Naive B cell (primary cell): Measurements from ENCODE around the gene TMC3. TPM values are rescaled to one million over a fixed set of nuclear protein-coding genes. Genes with fewer than 3 reads are reported as not detected.
A peak's percentile ranks its signal among the peaks of the same experiment; 100 is the strongest.
"Not testable (repeated sequence)": the region's sequence is repeated elsewhere in the genome, so short reads cannot be mapped to it uniquely, and the experiment has no call there.

Experiments
- ATAC-seq, 2 donors: fragments of 150-1000 bp; cut with Tn5 transposase; 2 replicates each; pipeline ENCODE4 v1.10.0; 2021; ENCODE audit warnings: low read depth in 2 of 2, mild to moderate bottlenecking in 2 of 2, moderate library complexity in 2 of 2
- DNase-seq: peaks from one replicate; pipeline ENCODE4 v3.0.0; 2022
- H3K27ac Mint-ChIP-seq, 6 donors: one replicate each; pipeline ENCODE4 v1.8.0; 2020 to 2022; ENCODE audit warnings: mild to moderate bottlenecking in 6 of 6, mixed read lengths in 6 of 6, moderate library complexity in 5 of 6, inconsistent platforms in 2 of 6
- H3K27me3 Mint-ChIP-seq, 3 donors: one replicate each; pipeline ENCODE4 v1.8.0; 2021 to 2022; ENCODE audit warnings: mixed read lengths in 3 of 3, mild to moderate bottlenecking in 1 of 3
- H3K36me3 Mint-ChIP-seq, 2 donors: one replicate each; pipeline ENCODE4 v1.8.0; 2020 to 2022; ENCODE audit warnings: mixed read lengths in 2 of 2, inconsistent platforms in 1 of 2, mild to moderate bottlenecking in 1 of 2
- H3K4me1 Mint-ChIP-seq, 3 donors: one replicate each; pipeline ENCODE4 v1.8.0; 2020 to 2022; ENCODE audit warnings: mixed read lengths in 3 of 3, inconsistent platforms in 1 of 3, mild to moderate bottlenecking in 1 of 3, moderate library complexity in 1 of 3
- H3K4me3 Mint-ChIP-seq, 8 donors: one replicate each; pipeline ENCODE4 v1.8.0; 2020 to 2022; ENCODE audit warnings: mild to moderate bottlenecking in 8 of 8, mixed read lengths in 8 of 8, moderate library complexity in 8 of 8, inconsistent platforms in 2 of 8
- H3K9me3 Mint-ChIP-seq, 7 donors: one replicate each; pipeline ENCODE4 v1.8.0; 2020 to 2022; ENCODE audit warnings: mixed read lengths in 7 of 7, mild to moderate bottlenecking in 5 of 7, inconsistent platforms in 2 of 7, moderate library complexity in 1 of 7
- polyA plus RNA-seq, 6 donors: library from polyadenylated mRNA; unstranded; fragments of 300-500 nt; fragmentation: Illumina TruSeq; gene quantifications; one replicate each; pipeline ENCODE4 v1.2.3, GENCODE V29; 2021; ENCODE audit warnings: low read depth in 6 of 6

Gene TMC3
- polyA plus RNA-seq, result not detected

DNA sequence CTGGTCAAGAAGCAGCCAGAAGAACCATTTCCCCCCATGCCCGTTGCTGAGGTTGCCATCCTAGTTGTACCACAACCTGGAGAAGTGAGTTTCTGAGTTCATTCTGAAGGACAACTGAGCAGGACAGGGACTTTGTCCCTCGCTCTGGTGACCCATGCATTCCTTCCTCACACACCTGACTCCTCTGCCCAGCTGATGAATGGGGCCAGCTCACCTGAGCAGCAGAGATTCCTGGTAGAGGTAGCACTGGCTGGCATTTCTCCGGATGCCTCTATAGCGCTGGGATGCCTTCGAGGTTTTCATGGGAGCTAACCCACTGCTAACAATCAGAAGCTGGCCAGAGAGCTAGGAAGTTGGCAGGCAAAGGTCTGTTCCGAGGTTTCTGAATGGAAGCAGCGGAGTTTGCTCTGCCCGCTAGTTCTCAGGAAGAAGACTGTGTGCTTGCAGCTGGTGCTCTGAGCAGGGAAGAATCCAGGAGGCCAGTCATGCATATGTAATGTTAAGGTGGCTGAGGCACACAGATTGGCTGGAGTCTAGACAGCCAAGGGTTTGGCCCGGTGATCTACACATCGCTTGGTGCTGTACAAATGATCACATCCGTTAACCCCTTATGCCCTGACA is at the start of gene TMC3:
Gene TMC3 (minus strand): TSS at position 439 of the 621 bp plus-strand sequence. CDS start 136 bp downstream, at position 303.
- no peaks in the 10 kb centered on the region for H3K9me3 Mint-ChIP-seq
- no peak within 1 kb of the TSS for H3K4me3 Mint-ChIP-seq
- no peak within 1 kb of the TSS for H3K27ac Mint-ChIP-seq
- H3K4me1 Mint-ChIP-seq, result no peaks in the 10 kb centered on the region
- no peaks in the 10 kb centered on the region for H3K27me3 Mint-ChIP-seq
- H3K36me3 Mint-ChIP-seq, result no peaks in the 10 kb centered on the region
- ATAC-seq (no peak), DNase-seq (no peak)

DNA sequence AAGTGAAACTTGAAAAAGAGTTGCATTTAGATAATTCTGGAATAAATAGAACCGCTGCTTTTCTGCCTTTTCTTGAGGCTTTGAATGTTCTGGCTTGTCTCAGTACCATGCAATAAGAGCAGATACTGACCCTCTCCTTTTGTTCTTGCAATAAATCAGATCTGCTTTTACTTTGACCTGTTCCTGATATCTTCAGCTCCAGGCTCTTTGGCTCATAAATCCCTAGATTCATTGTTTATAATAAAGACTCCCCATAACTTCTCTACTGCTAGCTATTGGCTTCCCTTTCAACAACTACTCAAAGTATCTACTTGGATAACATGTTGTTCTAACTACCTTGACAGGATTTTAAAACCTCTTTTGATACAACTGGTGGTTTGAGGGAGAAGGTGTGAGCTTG is 47.4 kb upstream of the TMC3 start:
- no peaks in the 10 kb centered on the region for H3K36me3 Mint-ChIP-seq
- peaks cover 0 to 1% (median 0%) of the 10 kb centered on the region in 3 donors for H3K27me3 Mint-ChIP-seq
- H3K27ac Mint-ChIP-seq, result no peak overlapping the region
- DNase-seq (no peak), ATAC-seq (no peak)
- no peaks in the 10 kb centered on the region for H3K9me3 Mint-ChIP-seq
- no peaks in the 10 kb centered on the region for H3K4me1 Mint-ChIP-seq
- no peak overlapping the region for H3K4me3 Mint-ChIP-seq

DNA sequence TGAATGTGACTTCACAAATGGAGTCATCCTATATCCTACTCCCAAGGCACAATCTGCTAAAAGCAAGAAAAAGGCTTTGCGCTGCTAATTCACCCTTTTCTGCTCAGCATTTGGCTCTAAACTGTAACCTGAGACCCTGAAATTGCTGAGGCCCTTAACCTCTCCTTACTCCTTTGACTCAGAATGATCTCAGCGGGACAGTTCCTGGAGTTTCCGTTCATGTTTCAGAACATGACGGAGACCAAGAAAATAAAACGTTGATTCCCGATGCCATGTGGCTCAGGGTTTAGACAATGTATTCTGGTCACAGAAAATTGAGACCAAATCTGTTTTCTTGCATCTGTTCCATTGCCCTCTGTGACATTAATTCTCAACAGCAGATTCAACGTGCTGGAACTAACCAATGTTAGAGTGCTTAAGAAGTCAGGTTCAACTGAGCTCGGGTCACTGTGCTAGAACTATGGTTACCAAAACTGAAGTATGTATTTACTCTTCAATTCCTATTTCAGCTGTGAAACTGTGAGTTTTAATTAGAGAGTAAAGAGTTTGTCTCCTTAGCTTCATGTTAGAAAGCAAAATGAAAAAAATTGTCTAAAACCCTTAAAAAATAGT is 45.4 kb upstream of the TMC3 start:
- peaks cover 2 to 8% (median 4%) of the 10 kb centered on the region in 3 donors for H3K27me3 Mint-ChIP-seq
- H3K27ac Mint-ChIP-seq, result no peak overlapping the region
- DNase-seq, result no peak
- no peak for ATAC-seq
- H3K4me3 Mint-ChIP-seq, result no peak overlapping the region
- H3K36me3 Mint-ChIP-seq, result no peaks in the 10 kb centered on the region
- H3K9me3 Mint-ChIP-seq, result peaks cover 0 to 3% (median 0%) of the 10 kb centered on the region in 7 donors
- peaks cover 0 to 4% (median 0%) of the 10 kb centered on the region in 3 donors for H3K4me1 Mint-ChIP-seq

DNA sequence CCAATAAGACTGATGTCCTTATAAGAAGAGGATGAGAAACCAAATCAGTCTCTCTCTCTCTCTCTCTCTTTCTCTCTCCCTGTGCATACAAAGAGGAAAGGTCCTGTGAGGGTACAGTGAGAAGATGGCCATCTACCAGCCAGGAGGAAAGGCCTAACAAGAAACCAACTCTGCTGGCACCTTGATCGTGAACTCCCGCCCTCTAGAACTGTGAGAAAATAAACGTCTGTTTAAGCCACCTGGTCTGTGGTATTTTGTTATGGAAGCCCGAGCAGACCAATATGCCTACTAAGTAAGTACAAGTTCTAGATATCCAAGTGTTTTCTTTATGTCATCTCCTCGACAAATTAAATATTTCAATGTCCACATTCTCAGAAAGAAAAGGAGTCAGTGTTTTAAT is 44.9 kb upstream of the TMC3 start:
- DNase-seq (no peak), ATAC-seq (no peak)
- no peak overlapping the region for H3K4me3 Mint-ChIP-seq
- peaks cover 4 to 14% (median 8%) of the 10 kb centered on the region in 3 donors for H3K27me3 Mint-ChIP-seq
- H3K36me3 Mint-ChIP-seq, result no peaks in the 10 kb centered on the region
- H3K27ac Mint-ChIP-seq, result no peak overlapping the region
- peaks cover 0 to 7% (median 0%) of the 10 kb centered on the region in 7 donors for H3K9me3 Mint-ChIP-seq
- H3K4me1 Mint-ChIP-seq, result peaks cover 0 to 5% (median 0%) of the 10 kb centered on the region in 3 donors

DNA sequence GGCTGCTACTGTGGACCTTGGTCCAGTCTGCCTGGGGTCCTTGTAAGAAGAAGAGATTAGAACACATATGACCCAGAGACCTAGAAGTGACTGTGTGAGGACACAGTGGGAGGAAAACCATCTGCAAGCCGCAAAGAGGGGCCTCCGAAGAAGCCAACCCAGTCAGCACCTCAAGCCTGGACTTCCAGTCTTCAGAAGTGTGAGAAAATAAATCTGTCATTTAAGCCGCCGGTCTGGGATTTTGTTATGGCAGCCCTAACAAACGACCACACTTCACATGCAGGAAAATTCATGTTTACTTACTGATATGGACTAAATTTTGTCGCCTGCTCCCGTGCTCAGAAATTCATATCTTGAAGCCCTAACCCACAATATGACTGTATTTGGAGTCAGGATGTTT is 44.4 kb upstream of the TMC3 start:
- Mint-ChIP-seq H3K27ac (no peak overlapping the region), H3K4me1 (peaks cover 0 to 5% (median 0%) of the 10 kb centered on the region in 3 donors), H3K9me3 (peaks cover 0 to 7% (median 0%) of the 10 kb centered on the region in 7 donors), H3K4me3 (no peak overlapping the region), H3K27me3 (peaks cover 6 to 17% (median 12%) of the 10 kb centered on the region in 3 donors), H3K36me3 (no peaks in the 10 kb centered on the region)
- DNase-seq (no peak), ATAC-seq (no peak)

DNA sequence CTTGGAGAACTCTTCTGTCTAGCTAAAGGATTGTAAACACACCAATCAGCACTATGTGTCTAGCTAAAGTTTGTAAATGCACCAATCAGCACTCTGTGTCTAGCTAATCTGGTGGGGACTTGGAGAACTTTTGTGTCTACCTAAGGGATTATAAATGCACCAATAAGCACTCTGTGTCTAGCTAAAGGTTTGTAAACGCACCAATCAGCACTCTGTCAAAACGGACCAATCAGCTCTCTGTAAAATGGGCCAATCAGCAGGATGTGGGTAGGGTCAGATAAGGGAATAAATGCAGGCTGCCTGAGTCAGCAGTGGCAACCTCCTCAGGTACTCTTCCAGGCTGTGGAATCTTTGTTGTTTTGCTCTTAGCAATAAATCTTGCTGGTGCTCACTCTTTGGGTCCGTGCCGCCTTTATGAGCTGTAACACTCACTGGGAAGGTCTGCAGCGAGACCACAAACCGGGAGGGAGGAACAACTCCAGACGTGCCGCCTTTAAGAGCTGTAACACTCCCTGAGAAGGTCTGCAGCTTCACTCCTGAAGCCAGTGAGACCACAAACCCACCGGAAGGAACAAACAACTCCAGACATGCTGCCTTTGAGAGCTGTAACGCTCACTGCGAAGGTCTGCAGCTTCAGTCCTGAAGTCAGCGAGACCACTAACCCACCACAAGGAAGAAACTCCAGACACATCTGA is 40.4 kb upstream of the TMC3 start:
- H3K9me3 Mint-ChIP-seq, result not testable (repeated sequence)

DNA sequence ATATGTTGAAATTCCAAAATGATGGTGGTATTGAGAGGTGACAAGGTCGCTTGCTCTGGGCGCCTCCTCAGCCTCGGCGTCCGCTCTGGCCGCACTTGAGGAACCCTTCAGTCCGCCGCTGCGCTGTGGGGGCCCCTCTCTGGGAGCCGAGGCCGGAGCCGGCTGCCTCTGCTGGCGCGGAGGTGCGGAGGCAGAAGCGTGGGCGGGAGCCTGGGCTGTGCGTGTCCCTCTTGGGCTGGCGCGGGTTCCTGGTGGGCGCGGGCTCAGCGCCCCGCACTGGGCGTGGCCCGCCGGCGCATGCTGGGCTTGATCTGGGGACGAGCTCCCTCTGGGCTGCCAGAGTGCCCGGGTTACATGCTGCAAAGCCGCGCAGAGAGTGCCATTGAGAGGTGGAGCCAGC is 39.8 kb upstream of the TMC3 start:
- DNase-seq, result no peak
- no peak overlapping the region for H3K27ac Mint-ChIP-seq
- H3K4me1 Mint-ChIP-seq, result peaks cover 0 to 5% (median 0%) of the 10 kb centered on the region in 3 donors
- peaks cover 0 to 8% (median 0%) of the 10 kb centered on the region in 7 donors for H3K9me3 Mint-ChIP-seq
- H3K4me3 Mint-ChIP-seq, result no peak overlapping the region
- peaks cover 16 to 24% (median 19%) of the 10 kb centered on the region in 3 donors for H3K27me3 Mint-ChIP-seq
- no peak for ATAC-seq
- no peaks in the 10 kb centered on the region for H3K36me3 Mint-ChIP-seq

More for the DNA sequence above, 40.4 kb upstream of the TMC3 start:
- not testable (repeated sequence) for H3K27ac Mint-ChIP-seq, H3K4me1 Mint-ChIP-seq, ATAC-seq, H3K36me3 Mint-ChIP-seq, DNase-seq, H3K4me3 Mint-ChIP-seq
- peaks cover 16 to 24% (median 19%) of the 10 kb centered on the region in 3 donors for H3K27me3 Mint-ChIP-seq

DNA sequence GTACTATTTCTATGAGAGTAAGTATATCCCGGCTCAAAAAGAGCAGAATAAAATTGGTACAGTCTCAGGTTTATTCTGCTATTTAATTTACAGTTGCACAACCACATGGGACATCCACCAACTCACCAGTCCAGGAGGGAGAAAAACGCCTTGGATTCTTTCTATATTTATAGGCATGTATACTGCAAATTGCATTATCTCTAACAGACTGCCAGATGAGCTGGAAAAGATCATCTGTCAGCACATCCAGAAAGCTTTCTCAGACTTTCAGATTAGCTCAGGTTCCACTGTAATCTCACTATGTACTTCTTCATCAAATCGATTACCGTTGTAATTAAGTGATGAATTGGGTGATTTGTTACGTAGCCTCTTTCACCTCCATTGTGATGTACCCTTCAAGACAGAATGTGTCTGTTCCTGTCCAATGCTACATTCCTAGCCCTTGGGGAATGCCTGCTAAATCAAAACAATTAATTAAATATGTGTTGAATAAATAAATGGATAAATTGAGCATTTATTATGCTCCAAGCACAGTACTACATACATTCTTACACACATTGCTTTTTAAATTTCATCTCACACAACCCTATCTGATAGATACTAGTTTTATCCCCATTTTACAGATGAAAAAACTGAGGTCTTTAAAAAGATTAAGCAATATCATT is 38.1 kb upstream of the TMC3 start:
- no peak overlapping the region for H3K27ac Mint-ChIP-seq
- no peaks in the 10 kb centered on the region for H3K36me3 Mint-ChIP-seq
- H3K9me3 Mint-ChIP-seq, result peaks cover 0 to 8% (median 0%) of the 10 kb centered on the region in 7 donors
- ATAC-seq, result no peak
- no peak for DNase-seq
- H3K4me3 Mint-ChIP-seq, result no peak overlapping the region
- peaks cover 16 to 32% (median 31%) of the 10 kb centered on the region in 3 donors for H3K27me3 Mint-ChIP-seq
- peaks cover 0 to 5% (median 0%) of the 10 kb centered on the region in 3 donors for H3K4me1 Mint-ChIP-seq

DNA sequence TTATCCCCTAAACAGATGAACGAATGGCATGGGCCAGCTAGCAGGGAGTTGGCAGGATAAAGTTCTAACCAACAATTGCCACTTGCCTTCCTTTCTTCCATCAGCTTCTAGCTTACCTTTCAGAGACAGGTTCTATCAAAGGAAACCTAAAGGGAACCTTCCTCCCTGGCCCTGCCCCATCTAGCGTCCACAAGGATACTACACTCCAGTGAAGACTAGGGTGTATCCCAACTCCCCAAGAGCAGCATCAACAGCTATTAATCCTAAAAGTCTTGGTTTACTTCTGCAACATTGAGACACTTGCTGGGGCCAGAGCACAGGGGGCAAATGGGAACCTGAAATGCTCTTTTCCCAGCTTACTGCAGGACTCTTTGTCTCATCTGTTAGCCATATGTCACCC is 37.0 kb upstream of the TMC3 start:
- H3K4me1 Mint-ChIP-seq, result peaks cover 0 to 5% (median 0%) of the 10 kb centered on the region in 3 donors
- no peaks in the 10 kb centered on the region for H3K36me3 Mint-ChIP-seq
- peaks cover 12 to 32% (median 32%) of the 10 kb centered on the region in 3 donors for H3K27me3 Mint-ChIP-seq
- peaks cover 0 to 8% (median 0%) of the 10 kb centered on the region in 7 donors for H3K9me3 Mint-ChIP-seq
- no peak overlapping the region for H3K27ac Mint-ChIP-seq
- ATAC-seq (no peak), DNase-seq (no peak)
- no peak overlapping the region for H3K4me3 Mint-ChIP-seq

DNA sequence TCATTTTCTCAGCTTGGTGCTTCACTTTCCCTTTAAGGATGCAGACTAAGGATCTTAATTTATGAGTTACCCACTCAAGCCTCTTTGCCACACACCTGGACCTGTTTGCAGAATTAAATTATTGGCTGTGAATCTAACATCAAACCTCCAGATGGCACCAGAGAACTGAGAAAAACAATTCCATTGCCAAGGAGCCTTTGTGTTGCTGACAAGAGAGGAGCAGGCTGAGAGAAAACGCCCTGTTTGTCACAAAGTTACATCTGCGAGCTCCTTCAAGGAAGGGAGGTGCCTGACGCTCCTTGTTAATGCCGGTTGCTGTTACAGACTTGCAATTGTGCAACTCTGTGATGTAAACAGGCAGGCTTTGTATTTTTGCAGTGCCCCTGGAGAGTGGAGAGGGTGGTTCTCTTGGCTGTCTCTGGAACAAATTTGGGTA is 36.3 kb upstream of the TMC3 start:
- DNase-seq (peak; percentile 39), ATAC-seq (peak; percentile 42 to 58)
- Mint-ChIP-seq H3K4me3 (no peak overlapping the region), H3K27ac (no peak overlapping the region), H3K9me3 (peaks cover 0 to 8% (median 0%) of the 10 kb centered on the region in 7 donors), H3K36me3 (no peaks in the 10 kb centered on the region), H3K4me1 (peaks cover 0 to 5% (median 0%) of the 10 kb centered on the region in 3 donors), H3K27me3 (peaks cover 15 to 32% (median 29%) of the 10 kb centered on the region in 3 donors)

DNA sequence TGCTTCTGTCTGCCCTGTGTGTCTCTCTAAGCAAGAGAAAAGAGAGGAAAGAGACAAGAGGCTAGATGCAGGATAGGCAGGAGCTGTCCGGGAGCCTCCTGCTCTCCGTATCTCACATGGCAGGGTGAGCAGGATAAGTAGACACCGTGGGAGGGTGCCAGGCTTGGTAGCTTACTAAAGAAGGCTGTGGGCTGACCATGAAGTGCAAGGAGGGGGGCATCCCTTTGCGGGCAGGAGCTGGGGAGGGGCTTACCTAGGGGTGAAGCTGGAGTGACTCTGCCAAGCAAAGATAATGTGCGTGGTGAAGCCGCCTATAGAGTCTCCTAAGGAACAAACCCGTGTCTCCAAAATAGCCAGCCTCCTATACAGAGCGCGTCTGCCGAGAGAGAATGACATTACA is 33.7 kb upstream of the TMC3 start:
- no peaks in the 10 kb centered on the region for H3K36me3 Mint-ChIP-seq

DNA sequence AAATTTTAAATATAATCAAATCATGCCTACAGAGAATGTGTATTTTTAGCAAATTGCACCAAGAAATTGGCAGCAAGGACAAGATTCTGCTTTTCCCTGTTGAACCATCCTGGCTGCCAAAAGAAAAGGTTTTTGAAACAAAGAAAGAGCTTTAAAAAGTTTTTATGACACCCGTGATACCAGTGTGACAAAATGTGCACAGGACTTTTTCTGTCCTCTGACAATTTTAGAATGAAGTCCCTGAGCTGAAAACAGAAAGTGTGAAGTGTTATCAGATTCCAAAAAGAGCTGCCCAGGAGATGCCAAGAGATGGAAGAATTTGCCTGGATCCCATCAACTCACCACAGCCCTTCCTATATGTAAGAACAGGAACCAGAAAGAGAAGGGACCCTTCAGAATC is 33.2 kb upstream of the TMC3 start:
- no peak for DNase-seq
- Mint-ChIP-seq H3K4me1 (no peaks in the 10 kb centered on the region), H3K9me3 (peaks cover 0 to 2% (median 0%) of the 10 kb centered on the region in 7 donors), H3K36me3 (no peaks in the 10 kb centered on the region), H3K27me3 (peaks cover 12 to 15% (median 13%) of the 10 kb centered on the region in 3 donors), H3K4me3 (no peak overlapping the region), H3K27ac (peak overlapping the region in 1 of 6 donors; percentile 39)
- no peak for ATAC-seq

More for the DNA sequence above, 33.7 kb upstream of the TMC3 start:
- ATAC-seq (no peak), DNase-seq (no peak)
- Mint-ChIP-seq H3K27ac (peak overlapping the region in 1 of 6 donors; percentile 11), H3K4me1 (no peaks in the 10 kb centered on the region), H3K9me3 (peaks cover 0 to 2% (median 0%) of the 10 kb centered on the region in 7 donors), H3K4me3 (no peak overlapping the region), H3K27me3 (peaks cover 12 to 15% (median 13%) of the 10 kb centered on the region in 3 donors)

DNA sequence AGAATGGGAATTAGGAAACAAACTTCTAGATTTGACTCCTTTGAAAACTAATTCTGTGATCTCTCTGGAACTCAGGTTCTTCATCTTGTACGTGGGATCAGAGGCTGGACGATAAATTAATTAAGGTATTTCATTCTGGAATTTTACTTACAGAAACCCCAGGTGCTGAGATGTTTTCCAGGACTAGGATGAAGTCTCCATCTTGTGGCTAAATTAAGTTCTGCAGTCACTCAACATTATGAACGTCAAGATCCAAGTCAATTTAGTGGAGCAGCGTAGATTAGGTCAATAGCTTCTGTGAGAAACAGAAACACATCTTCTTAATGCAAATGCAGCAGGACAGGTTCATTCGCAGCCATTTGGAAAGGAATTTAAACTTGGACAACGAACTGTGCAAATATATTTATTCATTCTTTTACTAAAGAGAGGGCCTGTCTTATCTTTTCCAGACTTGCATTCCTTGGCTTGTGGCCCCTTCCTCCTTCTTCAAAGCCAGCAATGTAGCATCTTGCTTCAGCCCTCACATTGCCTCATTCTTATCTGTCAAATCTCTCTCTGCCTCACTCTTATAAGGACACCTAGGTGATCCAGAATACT is 26.7 kb upstream of the TMC3 start:
- Mint-ChIP-seq H3K27ac (peak overlapping the region in 1 of 6 donors; percentile 51), H3K9me3 (no peaks in the 10 kb centered on the region), H3K4me3 (no peak overlapping the region), H3K27me3 (peaks cover 0 to 6% (median 0%) of the 10 kb centered on the region in 3 donors), H3K36me3 (no peaks in the 10 kb centered on the region), H3K4me1 (no peaks in the 10 kb centered on the region)
- DNase-seq (peak; percentile 33), ATAC-seq (no peak)
